Transverse colon (tissue), 4 donors: ENCODE results near the gene NDUFAB1. TPM values are rescaled to one million over a fixed set of nuclear protein-coding genes. Genes with fewer than 3 reads are reported as not detected.

Source experiments
- DNase-seq: peaks from one replicate; pipeline ENCODE4 v3.0.0-alpha.2; 2019
- H3K27ac ChIP-seq, 4 donors: fragments of 200-600 bp; sonication (generic); 2 replicates each; pipeline ENCODE4 v1.5.1; 2016 to 2018; ENCODE audit warnings: inconsistent platforms in 4 of 4
- H3K27me3 ChIP-seq: fragments of 200-600 bp; sonication (generic); 2 replicates; pipeline ENCODE4 v1.5.1; 2017; ENCODE audit warnings: inconsistent platforms
- H3K36me3 ChIP-seq, 4 donors: fragments of 200-600 bp; sonication (generic); 2 replicates each; pipeline ENCODE4 v1.5.1; 2017 to 2019; ENCODE audit warnings: inconsistent platforms in 4 of 4
- H3K4me1 ChIP-seq, 4 donors: fragments of 200-600 bp; sonication (generic); 2 replicates each; pipeline ENCODE4 v1.5.1; 2017 to 2020; ENCODE audit warnings: inconsistent platforms in 4 of 4
- H3K4me3 ChIP-seq, 4 donors: fragments of 200-600 bp; sonication (generic); 1 replicate in 1 of 4; 2 replicates in 3 of 4; pipeline versions ENCODE4 v1.5.1 to v1.6.1; 2017 to 2019; ENCODE audit warnings: inconsistent platforms in 4 of 4
- H3K9me3 ChIP-seq, 2 donors: fragments of 200-600 bp; sonication (generic); 2 replicates each; pipeline ENCODE4 v1.5.1; 2017 to 2019; ENCODE audit warnings: inconsistent platforms in 2 of 2
- CTCF ChIP-seq, 5 experiments: fragments of 200-600 bp in 3 of 5; fragments of 450-650 bp in 2 of 5; sonication (generic) in 3 of 5; IDR thresholded peaks; 1 replicate in 2 of 5; 2 replicates in 3 of 5; pipeline ENCODE4 v1.5.1; 2016 to 2017; ENCODE audit warnings: antibody characterized with exemption in 5 of 5, inconsistent platforms in 3 of 5, mild to moderate bottlenecking in 2 of 5, moderate library complexity in 1 of 5
- EP300 ChIP-seq: sonication (generic); formaldehyde crosslinking; IDR thresholded peaks from one replicate; pipeline ENCODE4 v1.6.1; 2017; ENCODE audit warnings: antibody characterized with exemption, low read depth
- POLR2A ChIP-seq: fragments of 450-650 bp; IDR thresholded peaks from one replicate; pipeline ENCODE4 v1.6.1; 2016; ENCODE audit warnings: antibody characterized with exemption, mild to moderate bottlenecking, moderate library complexity
- POLR2AphosphoS5 ChIP-seq, 3 donors: sonication (generic); formaldehyde crosslinking; IDR thresholded peaks; one replicate each; pipeline ENCODE4 v1.6.1; 2016; ENCODE audit warnings: antibody characterized with exemption in 3 of 3
- WGBS, 2 donors: methylation state at CpG; one replicate each; pipeline ENCODE4 v1.1.5; 2018; ENCODE audit warnings: low coverage in 1 of 2; 5-methylcytosine and 5-hydroxymethylcytosine counted together
- in situ Hi-C, 4 donors: fragments of 200-750 bp; cut with MboI; loops; one replicate each; pipeline versions ENCODE4 v1.15.0 to v1.15.1; 2017; ENCODE audit warnings: low sequenced_read_pairs in 3 of 4, low pct_ligation_motif_present in 1 of 4, low pct_unique_long_range_greater_than_20kb in 1 of 4
- intact Hi-C: fragments of 100-400 bp; cut with DNase I; formaldehyde crosslinking; loops from one replicate; pipeline ENCODE4 v1.15.1; 2023; ENCODE audit warnings: low total_unique reads
- total RNA-seq, 4 donors: library from RNA; depleted of rRNA; stranded (reverse); fragments of >200 nt; gene quantifications; one replicate each; pipeline ENCODE4 v1.1.0, GENCODE V29; 2016

Gene NDUFAB1
- total RNA-seq, 4 donors from 2014 or later: 73.3 to 142 (median 108) TPM

- 88 to 100% methylated on average over 2 to 9 of the region's 9 CpGs for WGBS, 2 donors
- Histone ChIP-seq H3K27me3 (no peaks in the 10 kb centered on the region), H3K4me3 (no peak overlapping the region), H3K4me1 (peaks cover 0 to 5% (median 0%) of the 10 kb centered on the region in 4 donors), H3K9me3 (no peaks in the 10 kb centered on the region), H3K36me3 (peaks cover 0 to 64% (median 30%) of the 10 kb centered on the region in 4 donors), H3K27ac (no peak overlapping the region)
- DNase-seq: no peak
- in situ Hi-C loops (no loop called here), intact Hi-C loops (no loop called here)
- TF ChIP-seq POLR2A (no peak), CTCF (IDR thresholded peaks at IDR 0.05) (no peak), EP300 (no peak), POLR2AphosphoS5 (IDR thresholded peaks at IDR 0.05) (no peak)
These were observed 31.3 kb downstream of the NDUFAB1 start for GRCh38 chr16:23564575-23565363.

GRCh38 chr16:23563186-23563585 lies 32.9 kb downstream of the NDUFAB1 start:
- in situ Hi-C loops: no loop called here
- no peaks in the 10 kb centered on the region for H3K9me3 ChIP-seq

GRCh38 chr16:23562505-23562904 lies 33.6 kb downstream of the NDUFAB1 start:
- Histone ChIP-seq H3K36me3 (peaks cover 0 to 51% (median 22%) of the 10 kb centered on the region in 4 donors), H3K4me3 (no peak overlapping the region), H3K4me1 (peaks cover 10 to 21% (median 12%) of the 10 kb centered on the region in 4 donors), H3K27ac (no peak overlapping the region), H3K9me3 (no peaks in the 10 kb centered on the region), H3K27me3 (no peaks in the 10 kb centered on the region)
- in situ Hi-C loops: no loop called here
- WGBS, 2 donors: 85 to 98% methylated on average over 3 to 13 of the region's 13 CpGs
- intact Hi-C loops: no loop called here
- TF ChIP-seq EP300: no peak
- no peak for TF ChIP-seq POLR2AphosphoS5 (IDR thresholded peaks at IDR 0.05)
- no peak for TF ChIP-seq POLR2A
- TF ChIP-seq CTCF (IDR thresholded peaks at IDR 0.05): no peak
- no peak for DNase-seq

More at GRCh38 chr16:23563186-23563585, 32.9 kb downstream of the NDUFAB1 start:
- intact Hi-C loops: no loop called here
- Histone ChIP-seq H3K4me1 (peaks cover 8 to 19% (median 11%) of the 10 kb centered on the region in 4 donors), H3K27me3 (no peaks in the 10 kb centered on the region), H3K36me3 (peaks cover 0 to 54% (median 25%) of the 10 kb centered on the region in 4 donors), H3K27ac (no peak overlapping the region), H3K4me3 (no peak overlapping the region)
- WGBS, 2 donors: 73 to 95% methylated on average over 1 to 6 of the region's 6 CpGs
- no peak for DNase-seq
- no peak for TF ChIP-seq EP300
- no peak for TF ChIP-seq POLR2AphosphoS5 (IDR thresholded peaks at IDR 0.05)
- TF ChIP-seq CTCF (IDR thresholded peaks at IDR 0.05): no peak
- no peak for TF ChIP-seq POLR2A

- WGBS, 2 donors: 82 to 92% methylated on average over 5 of the region's 5 CpGs
- H3K4me3 ChIP-seq: no peak overlapping the region
- in situ Hi-C loops (no loop called here), intact Hi-C loops (no loop called here)
- peaks cover 11 to 24% (median 15%) of the 10 kb centered on the region in 4 donors for H3K4me1 ChIP-seq
- no peak for TF ChIP-seq POLR2AphosphoS5 (IDR thresholded peaks at IDR 0.05)
- no peak for TF ChIP-seq POLR2A
- no peak for TF ChIP-seq CTCF (IDR thresholded peaks at IDR 0.05)
- TF ChIP-seq EP300: no peak
- no peak overlapping the region for H3K27ac ChIP-seq
- no peaks in the 10 kb centered on the region for H3K27me3 ChIP-seq
- peaks cover 0 to 44% (median 18%) of the 10 kb centered on the region in 4 donors for H3K36me3 ChIP-seq
- H3K9me3 ChIP-seq: no peaks in the 10 kb centered on the region
- no peak for DNase-seq
These were observed 34.5 kb downstream of the NDUFAB1 start for GRCh38 chr16:23561586-23561985.
